ENCODE measurements around the gene SLC4A7. TPM values are rescaled to one million over a fixed set of nuclear protein-coding genes. Genes with fewer than 3 reads are reported as not detected.

SLC4A7 gene
- 10 to 100 TPM; 44.4 to 68.9 TPM for total RNA-seq

GRCh38 chr3:27484015-27484844 lies at the start of gene SLC4A7:
SLC4A7 (minus strand) TSS chr3:27484384; CDS start chr3:27484126, 258 bp downstream.

GRCh38 chr3:27368831-27369607 lies 115.2 kb downstream of the SLC4A7 start, which contains the start of gene NEK10:
NEK10 (minus strand) TSS chr3:27369383; CDS start chr3:27352882, 16,501 bp downstream.

Small RNA genes lying within 50 kb of the gene (small RNA-seq; reads per million reads assigned to genes)
- 0 reads per million in 2 donors for gene AC137675.1
- gene RNU1-96P, result 0 to 0.06 reads per million in 2 donors

Other genes with a start within 250 kb of the SLC4A7 start
- gene NEK10, start 115.0 kb downstream of the SLC4A7 start, total RNA-seq, result 1 to 10 TPM; 1.0 to 1.3 TPM
- 1 to 10 TPM; 5.0 to 5.9 TPM for gene EOMES, start 237.9 kb upstream of the SLC4A7 start, total RNA-seq